HepG2 (cell line): ENCODE results near the gene FAM222B. TPM values are rescaled to one million over a fixed set of nuclear protein-coding genes. Genes with fewer than 3 reads are reported as not detected.

Experiments
- CENPX ChIP-seq: sonication (generic); formaldehyde crosslinking; IDR thresholded peaks from 2 replicates; pipeline ENCODE4 v1.9.0; 2021; ENCODE audit warnings: mild to moderate bottlenecking, missing genetic modification reagents, moderate library complexity
- NFIC ChIP-seq: IDR thresholded peaks from 2 replicates; pipeline ENCODE4 v1.6.1; 2012; ENCODE audit warnings: mild to moderate bottlenecking, low read length, inconsistent platforms
- SRSF1 ChIP-seq: fragments of 200-400 bp; formaldehyde crosslinking; optimal IDR thresholded peaks from 2 replicates; pipeline ENCODE3; 2017; ENCODE audit warnings: mild to moderate bottlenecking, low read depth, low read length, moderate library complexity
- TFAP4 ChIP-seq: sonication (generic); IDR thresholded peaks from 2 replicates; pipeline ENCODE4 v1.6.1; 2016; ENCODE audit warnings: low read depth, borderline replicate concordance
- TRIM24 ChIP-seq: sonication (generic); formaldehyde crosslinking; IDR thresholded peaks from 2 replicates; pipeline ENCODE4 v1.8.0; 2022; ENCODE audit warnings: mild to moderate bottlenecking, missing genetic modification reagents
- ZNF142 ChIP-seq: sonication (generic); formaldehyde crosslinking; IDR thresholded peaks from 2 replicates; pipeline ENCODE4 v1.4.0; 2020; ENCODE audit warnings: missing genetic modification reagents
- ZNF318 ChIP-seq: sonication (generic); formaldehyde crosslinking; IDR thresholded peaks from 2 replicates; pipeline ENCODE4 v1.4.0; 2020; ENCODE audit warnings: mild to moderate bottlenecking, missing genetic modification reagents
- ZNF362 ChIP-seq: sonication (generic); formaldehyde crosslinking; IDR thresholded peaks from 2 replicates; pipeline ENCODE4 v1.4.0; 2020; ENCODE audit warnings: missing genetic modification reagents, mild to moderate bottlenecking, borderline replicate concordance
- ZNF512 ChIP-seq: sonication (generic); formaldehyde crosslinking; IDR thresholded peaks from 2 replicates; pipeline ENCODE4 v1.4.0; 2020; ENCODE audit warnings: mild to moderate bottlenecking, missing genetic modification reagents
- polyA plus RNA-seq, 8 experiments: library from polyadenylated mRNA; depleted of rRNA in 3 of 8; stranded (reverse) in 7 of 8; unstranded in 1 of 8; fragments of >200 nt; fragmentation: Illumina TruSeq in 4 of 8; extraction: Trizol in 4 of 8; gene quantifications; 2 replicates each; pipeline versions ENCODE4 v1.2.1 to v1.2.3, GENCODE V29; 2011 to 2016; ENCODE audit warnings: low read depth in 4 of 8, missing spikeins in 1 of 8, mixed read lengths in 1 of 8; ENCODE audit not compliant: insufficient read depth in 1 of 8
- total RNA-seq, 5 experiments: library from RNA; depleted of rRNA; stranded (reverse); fragments of >200 nt; fragmentation: Illumina TruSeq; extraction: Trizol; gene quantifications; 2 replicates each; pipeline ENCODE4 v1.2.3, GENCODE V29; 2016; ENCODE audit warnings: low read depth in 1 of 5

FAM222B gene
- total and polyA plus RNA-seq, 2 of the 13 experiments (the other 11 are each of a cell fraction or from before 2014, with no cell fraction given), result 3.5 to 7.3 TPM

- TF ChIP-seq ZNF142 (peak; percentile 26; the same call in 1 of the 2 replicates), TFAP4 (no peak; the same call in 1 of the 2 replicates), SRSF1 (peak; percentile 62), NFIC (no peak; the same call in 1 of the 2 replicates), TRIM24 (CRISPR knock-in tag) (no peak), ZNF512 (CRISPR knock-in tag) (peak; percentile 47; the same call in 1 of the 2 replicates), ZNF318 (peak; percentile 68; the same call in 1 of the 2 replicates), CENPX (CRISPR knock-in tag) (no peak), ZNF362 (CRISPR knock-in tag) (no peak)
Measured at GRCh38 chr17:28725660-28726225, 116.8 kb downstream of the FAM222B start (continued).
